Suprapubic skin (tissue), 4 donors: ENCODE measurements around the gene PRSS33. TPM values are rescaled to one million over a fixed set of nuclear protein-coding genes. Genes with fewer than 3 reads are reported as not detected.

Source experiments
- DNase-seq, 2 donors: peaks; one replicate each; pipeline ENCODE4 v3.0.0-alpha.2; 2019; ENCODE audit warnings: low spot score in 2 of 2
- H3K27ac ChIP-seq: fragments of 200-600 bp; sonication (generic); one replicate; pipeline ENCODE4 v1.5.1; 2019
- H3K27me3 ChIP-seq: fragments of 200-600 bp; sonication (generic); one replicate; pipeline ENCODE4 v1.5.1; 2019
- H3K36me3 ChIP-seq: fragments of 200-600 bp; sonication (generic); one replicate; pipeline ENCODE4 v1.5.1; 2019
- H3K4me1 ChIP-seq: fragments of 200-600 bp; sonication (generic); one replicate; pipeline ENCODE4 v1.5.1; 2019
- H3K4me3 ChIP-seq: fragments of 200-600 bp; sonication (generic); one replicate; pipeline ENCODE4 v1.5.1; 2019; ENCODE audit warnings: mild to moderate bottlenecking
- H3K9me3 ChIP-seq: fragments of 200-600 bp; sonication (generic); one replicate; pipeline ENCODE4 v1.5.1; 2019
- EP300 ChIP-seq: sonication (generic); formaldehyde crosslinking; IDR thresholded peaks from one replicate; pipeline ENCODE4 v1.6.1; 2017; ENCODE audit warnings: antibody characterized with exemption
- POLR2A ChIP-seq, 2 donors: fragments of 450-650 bp; IDR thresholded peaks; one replicate each; pipeline ENCODE4 v1.6.1; 2017; ENCODE audit warnings: antibody characterized with exemption in 2 of 2, mild to moderate bottlenecking in 2 of 2, moderate library complexity in 2 of 2
- POLR2AphosphoS5 ChIP-seq, 3 donors: sonication (generic); formaldehyde crosslinking; IDR thresholded peaks; one replicate each; pipeline ENCODE4 v1.6.1; 2017; ENCODE audit warnings: antibody characterized with exemption in 3 of 3
- WGBS: methylation state at CpG from one replicate; pipeline ENCODE4 v1.1.5; 2018; 5-methylcytosine and 5-hydroxymethylcytosine counted together
- total RNA-seq, 4 donors: library from RNA; depleted of rRNA; stranded (reverse); fragments of >200 nt; gene quantifications; one replicate each; pipeline ENCODE4 v1.1.0, GENCODE V29; 2016
- TF ChIP-seq, protein P1 (sequence below), 2 donors: fragments of 200-600 bp in 1 of 2; fragments of 450-650 bp in 1 of 2; sonication (generic) in 1 of 2; IDR thresholded peaks; one replicate each; pipeline ENCODE4 v1.5.1; 2016 to 2019; ENCODE audit warnings: antibody characterized with exemption in 2 of 2, mild to moderate bottlenecking in 1 of 2, moderate library complexity in 1 of 2

Gene PRSS33
- total RNA-seq, 4 donors from 2014 or later = not detected

DNA sequence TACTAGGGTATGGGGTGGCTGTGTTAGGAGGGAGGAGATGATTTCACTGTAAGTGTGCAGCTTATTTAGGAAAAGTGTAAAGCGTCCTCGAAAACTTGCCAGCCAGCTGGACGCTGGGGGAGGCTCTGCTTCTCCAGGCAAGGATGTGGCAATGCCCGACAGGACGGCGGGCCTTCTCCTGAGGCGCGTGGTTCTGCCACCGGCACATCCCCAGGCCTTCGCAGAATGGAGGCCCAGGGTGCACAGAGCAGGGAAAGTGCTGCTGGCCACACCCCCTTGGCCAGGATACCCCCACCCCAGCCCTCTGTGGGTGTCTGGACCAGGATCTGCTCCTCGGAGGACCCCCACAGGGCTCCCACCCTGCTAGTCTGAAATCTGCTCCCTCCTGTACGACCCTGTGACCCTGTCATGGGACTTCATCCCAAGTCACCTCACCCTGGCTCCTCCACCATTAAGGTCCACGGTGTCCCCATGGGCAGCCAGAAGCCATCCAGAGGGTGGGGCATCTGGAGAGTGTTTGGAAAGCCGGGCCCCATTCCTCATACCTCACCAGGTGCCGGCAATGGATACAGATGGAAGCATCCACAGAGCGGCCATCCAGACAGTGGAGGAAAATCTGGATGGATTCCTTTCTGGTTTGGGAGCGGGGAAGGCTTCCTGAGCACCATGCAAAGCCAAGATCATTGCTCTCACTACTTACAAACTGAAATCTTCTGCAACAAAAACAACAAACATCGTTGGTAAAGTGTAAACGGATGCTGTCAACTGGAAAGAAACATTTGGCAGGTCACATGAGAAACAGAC is 44.2 kb downstream of the PRSS33 start:
- H3K9me3 ChIP-seq = no peaks in the 10 kb centered on the region
- H3K36me3 ChIP-seq = no peaks in the 10 kb centered on the region
- no peaks in the 10 kb centered on the region for H3K4me1 ChIP-seq
- 90% methylated on average over 17 of the region's 19 CpGs for WGBS
- no peak overlapping the region for H3K4me3 ChIP-seq
- no peak for TF ChIP-seq POLR2A (IDR thresholded peaks at IDR 0.05)
- TF ChIP-seq POLR2AphosphoS5 (IDR thresholded peaks at IDR 0.05) = no peak
- TF ChIP-seq EP300 = no peak
- TF ChIP-seq, protein P1, sequence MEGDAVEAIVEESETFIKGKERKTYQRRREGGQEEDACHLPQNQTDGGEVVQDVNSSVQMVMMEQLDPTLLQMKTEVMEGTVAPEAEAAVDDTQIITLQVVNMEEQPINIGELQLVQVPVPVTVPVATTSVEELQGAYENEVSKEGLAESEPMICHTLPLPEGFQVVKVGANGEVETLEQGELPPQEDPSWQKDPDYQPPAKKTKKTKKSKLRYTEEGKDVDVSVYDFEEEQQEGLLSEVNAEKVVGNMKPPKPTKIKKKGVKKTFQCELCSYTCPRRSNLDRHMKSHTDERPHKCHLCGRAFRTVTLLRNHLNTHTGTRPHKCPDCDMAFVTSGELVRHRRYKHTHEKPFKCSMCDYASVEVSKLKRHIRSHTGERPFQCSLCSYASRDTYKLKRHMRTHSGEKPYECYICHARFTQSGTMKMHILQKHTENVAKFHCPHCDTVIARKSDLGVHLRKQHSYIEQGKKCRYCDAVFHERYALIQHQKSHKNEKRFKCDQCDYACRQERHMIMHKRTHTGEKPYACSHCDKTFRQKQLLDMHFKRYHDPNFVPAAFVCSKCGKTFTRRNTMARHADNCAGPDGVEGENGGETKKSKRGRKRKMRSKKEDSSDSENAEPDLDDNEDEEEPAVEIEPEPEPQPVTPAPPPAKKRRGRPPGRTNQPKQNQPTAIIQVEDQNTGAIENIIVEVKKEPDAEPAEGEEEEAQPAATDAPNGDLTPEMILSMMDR (IDR thresholded peaks at IDR 0.05) = no peak
- no peak for DNase-seq
- H3K27me3 ChIP-seq = peaks cover 14% of the 10 kb centered on the region
- no peak overlapping the region for H3K27ac ChIP-seq

DNA sequence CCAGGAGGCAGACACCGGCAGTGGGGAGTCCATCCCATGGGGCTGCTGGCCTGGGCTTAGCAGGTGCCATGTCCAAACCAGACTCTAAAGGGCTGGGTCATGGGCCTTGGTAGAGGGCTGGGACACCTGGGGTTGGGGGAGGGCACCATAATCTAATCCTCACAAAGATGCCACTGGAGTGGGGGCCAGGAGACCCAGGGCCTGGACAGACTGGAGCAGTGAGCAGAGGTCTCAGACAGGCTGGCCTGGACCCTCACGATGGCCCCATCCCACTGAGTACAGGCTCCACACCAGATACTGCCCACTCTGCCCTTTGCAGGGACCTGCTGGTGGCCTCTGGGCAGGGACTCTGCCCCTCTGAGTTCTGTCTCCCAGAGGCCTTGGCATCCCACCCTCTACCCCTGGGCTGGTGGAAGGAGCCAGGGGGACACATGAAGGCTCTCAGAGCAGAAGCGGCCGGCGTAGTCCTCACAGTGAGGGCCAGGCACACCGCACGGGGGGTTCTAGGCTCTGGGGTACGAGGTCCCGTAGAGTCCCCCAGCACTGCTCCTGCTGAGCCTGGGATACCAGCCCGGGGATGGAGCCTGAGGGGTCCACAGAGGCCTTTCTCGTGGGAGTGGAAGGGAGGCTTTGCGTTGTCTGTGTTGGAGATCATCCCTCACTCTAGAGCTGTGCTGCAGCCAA is 44.9 kb downstream of the PRSS33 start:
- Histone ChIP-seq H3K36me3 (no peaks in the 10 kb centered on the region), H3K27ac (no peak overlapping the region), H3K9me3 (no peaks in the 10 kb centered on the region), H3K27me3 (peaks cover 15% of the 10 kb centered on the region), H3K4me3 (no peak overlapping the region), H3K4me1 (no peaks in the 10 kb centered on the region)
- WGBS = 97% methylated on average over 12 of the region's 12 CpGs
- DNase-seq = no peak
- no peak for TF ChIP-seq POLR2A (IDR thresholded peaks at IDR 0.05)
- no peak for TF ChIP-seq EP300
- TF ChIP-seq, protein P1 (IDR thresholded peaks at IDR 0.05) = no peak
- no peak for TF ChIP-seq POLR2AphosphoS5 (IDR thresholded peaks at IDR 0.05)

DNA sequence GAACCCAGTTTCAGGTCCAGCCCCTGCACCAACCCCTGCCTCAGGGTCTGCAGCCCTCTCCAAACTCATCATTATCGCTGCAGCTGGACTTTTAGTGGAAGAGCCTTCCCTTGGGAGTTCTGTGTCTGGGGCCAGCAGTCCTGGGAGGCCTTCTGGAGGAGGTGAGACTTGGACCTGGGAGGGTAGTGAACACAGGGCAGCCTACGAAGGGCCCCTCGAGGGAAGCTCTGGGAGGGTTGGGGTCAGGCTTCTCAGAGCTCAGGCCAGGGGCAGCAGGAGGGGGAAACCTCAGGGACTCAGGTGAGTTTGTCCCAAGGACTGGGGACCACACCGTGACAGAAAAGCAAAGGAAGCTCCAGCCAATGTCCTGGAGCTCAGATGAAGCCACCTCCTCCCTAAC is 46.2 kb downstream of the PRSS33 start:
- WGBS = 100% methylated on average over 1 of the region's 4 CpGs
- Histone ChIP-seq H3K9me3 (no peaks in the 10 kb centered on the region), H3K27me3 (peaks cover 24% of the 10 kb centered on the region), H3K27ac (no peak overlapping the region), H3K4me1 (no peaks in the 10 kb centered on the region), H3K4me3 (no peak overlapping the region), H3K36me3 (no peaks in the 10 kb centered on the region)
- no peak for DNase-seq
- TF ChIP-seq POLR2AphosphoS5 (IDR thresholded peaks at IDR 0.05) (no peak), EP300 (no peak), POLR2A (IDR thresholded peaks at IDR 0.05) (no peak)
- TF ChIP-seq, protein P1 (IDR thresholded peaks at IDR 0.05) = no peak

DNA sequence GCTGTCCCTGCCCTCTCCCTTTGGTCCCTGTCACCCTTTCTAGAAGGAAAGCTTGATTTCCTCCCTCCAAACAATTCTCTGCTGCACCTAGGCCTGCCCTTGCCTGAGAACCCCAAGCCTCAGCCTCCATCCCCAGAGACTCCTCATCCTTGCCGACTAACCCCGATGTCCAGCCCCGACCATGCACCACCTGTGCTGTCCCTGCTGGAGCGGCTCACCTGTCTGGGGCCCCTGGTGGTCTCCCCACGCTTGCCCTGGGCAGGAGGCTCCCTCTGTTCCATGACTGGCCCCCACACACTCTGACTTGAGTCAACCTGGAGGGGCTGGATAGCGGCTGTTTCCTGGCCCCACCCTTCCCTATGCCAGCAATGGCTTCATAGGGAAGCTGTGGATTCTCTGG is 46.9 kb downstream of the PRSS33 start:
- no peak overlapping the region for H3K4me3 ChIP-seq
- H3K27ac ChIP-seq = no peak overlapping the region
- 90% methylated on average over 6 of the region's 6 CpGs for WGBS
- DNase-seq = no peak
- no peaks in the 10 kb centered on the region for H3K36me3 ChIP-seq
- H3K4me1 ChIP-seq = no peaks in the 10 kb centered on the region
- peaks cover 24% of the 10 kb centered on the region for H3K27me3 ChIP-seq
- H3K9me3 ChIP-seq = no peaks in the 10 kb centered on the region
- TF ChIP-seq, protein P1 (IDR thresholded peaks at IDR 0.05) = no peak
- TF ChIP-seq EP300 = no peak
- no peak for TF ChIP-seq POLR2AphosphoS5 (IDR thresholded peaks at IDR 0.05)
- no peak for TF ChIP-seq POLR2A (IDR thresholded peaks at IDR 0.05)
